HUES6 (cell line): Measurements from ENCODE around the gene KRTAP17-1.

ENCODE experiments used
- H3K27ac ChIP-seq: 2 replicates; pipeline ENCODE4 v1.7.0; 2013; ENCODE audit warnings: low read depth, mild to moderate bottlenecking, low read length, inconsistent platforms
- H3K27me3 ChIP-seq: 2 replicates; pipeline ENCODE4 v1.6.1; 2013; ENCODE audit warnings: low read length; ENCODE audit not compliant: control insufficient read depth, insufficient read depth
- H3K36me3 ChIP-seq: 2 replicates; pipeline ENCODE4 v1.6.1; 2013; ENCODE audit warnings: low read length; ENCODE audit not compliant: control insufficient read depth, insufficient read depth
- H3K4me1 ChIP-seq: 2 replicates; pipeline ENCODE4 v1.6.1; 2013; ENCODE audit warnings: low read length; ENCODE audit not compliant: control insufficient read depth, insufficient read depth
- H3K4me3 ChIP-seq: 2 replicates; pipeline ENCODE4 v1.5.1; 2013; ENCODE audit warnings: low read depth, low read length
- H3K9ac ChIP-seq: one replicate; pipeline ENCODE4 v1.6.1; 2013; ENCODE audit warnings: mild to moderate bottlenecking, low read length
- H3K9me3 ChIP-seq: 2 replicates; pipeline ENCODE4 v1.6.1; 2013; ENCODE audit warnings: low read depth, low read length; ENCODE audit not compliant: control insufficient read depth, insufficient read depth

Gene KRTAP17-1

GRCh38 chr17:41343029-41343428 is 27.5 kb upstream of the KRTAP17-1 start:
- Histone ChIP-seq H3K27me3 (no peaks in the 10 kb centered on the region), H3K4me1 (no peaks in the 10 kb centered on the region), H3K36me3 (no peaks in the 10 kb centered on the region), H3K9me3 (peaks cover 27% of the 10 kb centered on the region), H3K27ac (no peak overlapping the region), H3K4me3 (no peak overlapping the region), H3K9ac (no peak overlapping the region)

- peaks cover 27% of the 10 kb centered on the region for H3K9me3 ChIP-seq
- H3K36me3 ChIP-seq: no peaks in the 10 kb centered on the region
- no peak overlapping the region for H3K4me3 ChIP-seq
- no peaks in the 10 kb centered on the region for H3K4me1 ChIP-seq
- no peak overlapping the region for H3K9ac ChIP-seq
- no peaks in the 10 kb centered on the region for H3K27me3 ChIP-seq
- no peak overlapping the region for H3K27ac ChIP-seq
Observed at GRCh38 chr17:41340934-41341861, 25.7 kb upstream of the KRTAP17-1 start.

- Histone ChIP-seq H3K9ac (no peak overlapping the region), H3K9me3 (peaks cover 27% of the 10 kb centered on the region), H3K36me3 (no peaks in the 10 kb centered on the region), H3K4me3 (no peak overlapping the region), H3K27ac (no peak overlapping the region), H3K4me1 (no peaks in the 10 kb centered on the region), H3K27me3 (no peaks in the 10 kb centered on the region)
Observed at GRCh38 chr17:41340494-41340893, 25.0 kb upstream of the KRTAP17-1 start.

DNA sequence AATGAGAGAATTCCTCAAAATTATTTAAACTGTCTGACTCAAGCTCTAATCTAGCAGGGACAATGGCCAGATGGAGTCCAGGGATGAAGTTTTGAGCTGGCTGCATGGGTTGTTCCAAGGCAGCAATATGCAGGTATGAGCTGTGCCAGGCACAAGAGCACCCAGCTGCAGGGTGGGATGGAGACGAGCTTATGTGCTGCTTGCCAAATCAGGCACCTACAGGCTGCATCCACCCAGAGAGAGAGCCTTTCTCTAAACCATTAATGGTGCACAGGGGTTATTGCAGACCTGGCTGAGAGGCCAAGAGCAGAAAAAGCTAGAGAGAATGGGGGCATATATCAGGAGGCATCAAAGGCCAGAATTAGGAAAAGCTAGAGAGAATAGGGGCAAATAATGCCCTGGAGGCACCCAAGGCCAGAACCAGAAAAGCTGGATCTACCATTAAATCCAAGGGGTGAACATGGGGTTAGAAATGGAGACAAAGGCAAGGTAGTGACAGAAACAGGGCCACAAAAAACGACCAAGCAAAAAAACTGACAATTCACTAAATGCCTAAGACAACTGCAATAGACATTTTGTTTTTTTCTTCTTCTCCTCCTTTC is 24.2 kb upstream of the KRTAP17-1 start:
- H3K9me3 ChIP-seq: peaks cover 23% of the 10 kb centered on the region
- no peaks in the 10 kb centered on the region for H3K27me3 ChIP-seq
- H3K9ac ChIP-seq: no peak overlapping the region
- no peak overlapping the region for H3K27ac ChIP-seq
- no peaks in the 10 kb centered on the region for H3K4me1 ChIP-seq
- no peaks in the 10 kb centered on the region for H3K36me3 ChIP-seq
- H3K4me3 ChIP-seq: no peak overlapping the region

DNA sequence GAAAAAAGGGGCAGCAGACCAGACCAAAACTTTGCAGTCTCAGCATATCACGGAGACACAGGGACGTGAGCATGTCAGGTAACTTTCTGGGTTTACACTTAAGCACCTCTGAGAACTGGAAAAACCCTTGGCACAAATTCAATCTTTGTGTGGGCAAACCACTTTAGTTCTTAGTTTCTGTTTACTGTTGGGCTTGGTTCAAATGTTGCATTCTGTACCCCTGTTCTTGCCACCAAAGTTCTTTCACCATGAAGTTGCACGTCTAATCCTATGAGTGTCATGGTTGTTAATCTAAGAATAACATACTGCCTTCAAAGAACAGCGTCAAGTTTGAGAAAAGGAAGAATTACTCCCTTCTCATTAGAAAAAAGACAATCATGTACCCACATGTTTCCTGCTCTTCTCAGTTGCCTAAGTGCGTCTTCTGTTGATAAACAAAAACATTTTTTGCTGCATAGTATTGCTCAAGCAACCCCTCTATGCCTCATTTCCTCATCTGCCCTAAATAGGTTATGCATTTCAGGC is 23.5 kb upstream of the KRTAP17-1 start:
- Histone ChIP-seq H3K27ac (no peak overlapping the region), H3K4me3 (no peak overlapping the region), H3K36me3 (no peaks in the 10 kb centered on the region), H3K4me1 (no peaks in the 10 kb centered on the region), H3K27me3 (no peaks in the 10 kb centered on the region), H3K9ac (no peak overlapping the region), H3K9me3 (peaks cover 23% of the 10 kb centered on the region)

- Histone ChIP-seq H3K9ac (no peak overlapping the region), H3K4me3 (no peak overlapping the region), H3K27me3 (no peaks in the 10 kb centered on the region), H3K9me3 (no peaks in the 10 kb centered on the region), H3K36me3 (no peaks in the 10 kb centered on the region), H3K27ac (no peak overlapping the region), H3K4me1 (no peaks in the 10 kb centered on the region)
Observed at GRCh38 chr17:41335747-41336146, 20.2 kb upstream of the KRTAP17-1 start.

DNA sequence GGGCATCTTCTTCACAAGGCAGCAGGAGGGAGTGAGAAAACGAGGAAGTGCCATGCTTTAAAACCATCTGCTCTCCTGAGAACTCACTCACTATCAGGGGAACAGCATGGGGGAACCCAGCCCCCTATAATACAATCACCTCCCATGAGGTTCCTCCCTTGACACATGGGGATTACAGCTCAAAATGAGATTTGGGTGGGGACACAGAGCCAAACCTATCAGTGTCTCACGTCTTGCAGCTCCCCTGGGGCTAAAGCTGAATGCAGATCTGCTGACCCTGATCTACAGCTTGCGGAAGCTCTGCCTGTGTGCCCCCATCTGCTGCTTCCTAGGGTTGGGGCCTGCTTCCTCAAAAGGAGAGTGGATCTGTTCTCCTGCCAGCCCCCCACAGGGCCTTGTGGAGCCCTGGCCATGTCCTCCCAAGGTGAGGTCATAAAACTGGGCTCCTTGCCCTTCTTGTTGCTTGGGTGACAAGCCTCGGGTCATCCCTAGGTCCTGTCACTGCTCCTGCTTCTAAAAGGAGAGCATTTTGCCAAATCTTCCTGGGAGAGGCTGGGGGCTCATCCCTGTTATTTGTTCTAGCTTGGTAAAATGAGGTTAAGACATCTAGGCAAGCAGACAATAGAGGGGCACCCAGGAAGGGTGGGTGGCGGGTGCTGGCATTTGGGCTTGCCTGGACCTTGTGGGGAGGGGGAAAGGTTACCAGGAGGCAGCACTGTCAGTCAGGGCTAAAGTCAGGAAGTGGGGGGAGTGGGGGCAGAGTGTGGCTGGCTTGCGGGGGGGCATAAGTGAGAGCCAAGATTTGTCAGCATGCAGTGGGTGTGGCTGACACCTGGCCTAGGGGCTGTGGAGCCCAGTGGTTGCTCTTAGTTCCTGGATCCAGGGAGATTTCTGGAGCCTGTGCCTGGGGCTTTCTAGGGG is 19.1 kb upstream of the KRTAP17-1 start:
- H3K4me1 ChIP-seq: no peaks in the 10 kb centered on the region
- no peaks in the 10 kb centered on the region for H3K27me3 ChIP-seq
- H3K27ac ChIP-seq: no peak overlapping the region
- H3K36me3 ChIP-seq: no peaks in the 10 kb centered on the region
- no peak overlapping the region for H3K4me3 ChIP-seq
- no peaks in the 10 kb centered on the region for H3K9me3 ChIP-seq
- H3K9ac ChIP-seq: no peak overlapping the region

DNA sequence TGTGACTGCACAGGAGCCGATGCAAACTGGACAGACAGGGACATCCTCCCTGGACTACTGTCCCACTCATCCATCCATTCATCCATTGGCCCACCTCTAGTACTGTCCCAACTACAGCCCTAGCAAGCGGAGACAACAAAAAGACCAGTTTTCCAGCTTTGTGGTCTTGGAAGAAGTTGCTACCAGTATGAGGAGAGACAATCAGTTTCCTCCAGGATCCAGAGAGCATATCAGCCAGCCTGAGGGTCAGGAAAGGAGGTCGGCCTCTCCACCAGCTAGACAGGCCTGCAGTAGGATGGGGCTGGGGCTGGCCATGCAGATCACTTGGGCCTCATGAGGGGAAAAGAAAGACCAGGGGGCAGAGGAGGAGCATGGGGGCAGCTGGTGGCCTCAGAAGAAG is 18.3 kb upstream of the KRTAP17-1 start:
- Histone ChIP-seq H3K9me3 (no peaks in the 10 kb centered on the region), H3K36me3 (no peaks in the 10 kb centered on the region), H3K27ac (no peak overlapping the region), H3K4me1 (no peaks in the 10 kb centered on the region), H3K4me3 (no peak overlapping the region), H3K27me3 (no peaks in the 10 kb centered on the region), H3K9ac (no peak overlapping the region)

GRCh38 chr17:41333098-41333497 is 17.6 kb upstream of the KRTAP17-1 start:
- Histone ChIP-seq H3K4me1 (no peaks in the 10 kb centered on the region), H3K27me3 (no peaks in the 10 kb centered on the region), H3K36me3 (no peaks in the 10 kb centered on the region), H3K4me3 (no peak overlapping the region), H3K27ac (no peak overlapping the region), H3K9me3 (no peaks in the 10 kb centered on the region), H3K9ac (no peak overlapping the region)

DNA sequence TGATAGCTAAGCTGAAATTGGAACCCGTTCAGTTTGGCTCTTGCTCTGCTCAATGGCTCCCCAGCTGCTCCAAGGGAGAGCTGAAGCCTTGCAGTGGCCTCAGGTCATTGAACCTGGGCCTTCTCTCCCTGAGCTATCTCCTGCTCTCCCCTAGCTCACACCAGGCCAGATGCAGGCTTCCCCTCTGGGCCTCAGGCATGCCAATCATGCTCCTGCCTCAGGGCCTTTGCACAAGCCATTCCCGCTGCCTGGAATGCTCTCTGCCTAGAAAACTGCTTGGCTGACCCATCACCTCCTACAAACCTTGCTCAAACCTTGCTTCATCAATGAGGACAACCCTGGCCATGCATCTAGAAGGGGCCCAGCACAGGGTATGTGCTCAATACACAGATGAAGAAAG is 16.7 kb upstream of the KRTAP17-1 start:
- no peaks in the 10 kb centered on the region for H3K9me3 ChIP-seq
- H3K4me1 ChIP-seq: no peaks in the 10 kb centered on the region
- H3K27ac ChIP-seq: no peak overlapping the region
- no peak overlapping the region for H3K4me3 ChIP-seq
- H3K36me3 ChIP-seq: no peaks in the 10 kb centered on the region
- no peaks in the 10 kb centered on the region for H3K27me3 ChIP-seq
- H3K9ac ChIP-seq: no peak overlapping the region
